ENCODE measurements around the gene POMT2.

POMT2 gene

DNA sequence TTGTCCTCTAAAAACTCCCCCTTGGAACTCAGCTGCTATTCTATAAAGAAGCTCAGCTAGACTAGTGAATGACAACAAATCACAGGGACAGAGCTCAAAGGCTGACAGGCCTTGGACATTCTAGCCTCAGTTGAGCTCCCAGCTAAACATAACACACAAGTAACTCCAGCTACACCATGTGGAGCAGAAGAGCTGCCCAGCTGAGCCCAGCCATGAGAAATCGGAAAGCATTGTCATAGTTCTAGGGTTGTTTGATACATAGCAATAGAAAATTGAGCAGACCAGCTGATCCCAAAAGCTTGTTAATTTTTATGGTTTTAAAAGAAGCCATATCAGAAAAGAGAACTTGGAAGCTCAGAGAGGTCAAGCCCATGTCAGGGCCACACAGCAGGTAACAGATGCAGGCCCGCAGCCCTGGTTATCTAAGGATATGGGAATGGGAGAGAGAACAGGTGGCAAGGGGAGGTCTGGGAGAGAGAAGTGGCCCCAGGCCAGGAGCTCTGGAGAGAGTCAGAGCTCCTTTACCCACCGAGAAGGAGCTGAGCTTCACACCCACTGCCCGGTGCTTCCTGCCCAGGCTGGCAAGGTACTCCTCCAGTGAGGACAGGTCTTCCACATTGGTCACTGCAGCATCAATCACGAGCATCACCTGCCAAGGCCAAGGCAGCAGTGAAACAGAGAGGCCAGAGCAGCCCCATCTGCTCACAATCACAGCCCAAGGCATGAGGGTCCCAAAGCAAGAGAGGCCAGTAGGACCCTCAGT, 52.6 kb downstream of the POMT2 start:
- Histone ChIP-seq H3K4me3 (ENCODE audit: low read length) (no peak overlapping the region), H3K9me3 (ENCODE audit: control insufficient read depth, insufficient read depth, low read length) (no peaks in the 10 kb centered on the region), H3K79me2 (ENCODE audit: control insufficient read depth, low read length) (no peaks in the 10 kb centered on the region), H3K27ac (ENCODE audit: low read depth, low read length) (no peak overlapping the region), H3K36me3 (ENCODE audit: control insufficient read depth, low read length) (no peaks in the 10 kb centered on the region), H3F3A (ENCODE audit: control insufficient read depth, insufficient read depth) (no peaks in the 10 kb centered on the region), H4K20me1 (ENCODE audit: control insufficient read depth, insufficient read depth, low read depth, low read length) (no peaks in the 10 kb centered on the region), H3K9me2 (replicated peaks; ENCODE audit: control insufficient read depth, low read length) (no peaks in the 10 kb centered on the region), H3K4me1 (ENCODE audit: control insufficient read depth, low read length) (peaks cover 20% of the 10 kb centered on the region), H3K4me2 (ENCODE audit: low read length) (no peak overlapping the region), H3K27me3 (ENCODE audit: control insufficient read depth, low read length) (no peaks in the 10 kb centered on the region)
- TF ChIP-seq, protein P1, sequence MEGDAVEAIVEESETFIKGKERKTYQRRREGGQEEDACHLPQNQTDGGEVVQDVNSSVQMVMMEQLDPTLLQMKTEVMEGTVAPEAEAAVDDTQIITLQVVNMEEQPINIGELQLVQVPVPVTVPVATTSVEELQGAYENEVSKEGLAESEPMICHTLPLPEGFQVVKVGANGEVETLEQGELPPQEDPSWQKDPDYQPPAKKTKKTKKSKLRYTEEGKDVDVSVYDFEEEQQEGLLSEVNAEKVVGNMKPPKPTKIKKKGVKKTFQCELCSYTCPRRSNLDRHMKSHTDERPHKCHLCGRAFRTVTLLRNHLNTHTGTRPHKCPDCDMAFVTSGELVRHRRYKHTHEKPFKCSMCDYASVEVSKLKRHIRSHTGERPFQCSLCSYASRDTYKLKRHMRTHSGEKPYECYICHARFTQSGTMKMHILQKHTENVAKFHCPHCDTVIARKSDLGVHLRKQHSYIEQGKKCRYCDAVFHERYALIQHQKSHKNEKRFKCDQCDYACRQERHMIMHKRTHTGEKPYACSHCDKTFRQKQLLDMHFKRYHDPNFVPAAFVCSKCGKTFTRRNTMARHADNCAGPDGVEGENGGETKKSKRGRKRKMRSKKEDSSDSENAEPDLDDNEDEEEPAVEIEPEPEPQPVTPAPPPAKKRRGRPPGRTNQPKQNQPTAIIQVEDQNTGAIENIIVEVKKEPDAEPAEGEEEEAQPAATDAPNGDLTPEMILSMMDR (IDR thresholded peaks at IDR 0.05; ENCODE audit: low read depth, low read length, poor library complexity, severe bottlenecking): no peak
- no peak for TF ChIP-seq EZH2phosphoT487 (IDR thresholded peaks at IDR 0.05; ENCODE audit: borderline replicate concordance, low read length)

DNA sequence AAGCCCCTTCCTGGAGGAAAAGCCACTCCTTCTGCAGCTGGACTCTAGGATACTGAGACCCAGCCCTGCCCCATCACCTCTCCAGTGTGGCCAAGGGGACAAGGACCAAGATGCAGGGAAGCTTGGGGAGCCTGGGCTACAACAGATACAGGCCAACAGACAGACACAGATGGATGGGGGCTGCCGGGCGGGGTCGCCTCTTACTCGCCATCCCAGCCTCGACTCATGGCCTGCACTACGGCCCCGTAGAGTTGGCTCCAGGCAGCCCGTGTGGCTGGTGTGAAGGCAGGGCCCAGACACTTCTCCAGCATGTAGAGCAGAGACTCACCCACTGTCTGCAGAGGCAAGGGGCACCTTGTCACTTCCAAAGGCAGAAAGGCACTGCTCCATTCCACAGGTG, 54.3 kb downstream of the POMT2 start:
- Histone ChIP-seq H3K4me2 (ENCODE audit: low read length) (no peak overlapping the region), H3K9me3 (ENCODE audit: control insufficient read depth, insufficient read depth, low read length) (no peaks in the 10 kb centered on the region), H3K79me2 (ENCODE audit: control insufficient read depth, low read length) (no peaks in the 10 kb centered on the region), H3K36me3 (ENCODE audit: control insufficient read depth, low read length) (no peaks in the 10 kb centered on the region), H3K27me3 (ENCODE audit: control insufficient read depth, low read length) (no peaks in the 10 kb centered on the region), H3K4me3 (ENCODE audit: low read length) (no peak overlapping the region), H3F3A (ENCODE audit: control insufficient read depth, insufficient read depth) (no peaks in the 10 kb centered on the region), H3K27ac (ENCODE audit: low read depth, low read length) (no peak overlapping the region), H3K9me2 (replicated peaks; ENCODE audit: control insufficient read depth, low read length) (no peaks in the 10 kb centered on the region), H4K20me1 (ENCODE audit: control insufficient read depth, insufficient read depth, low read depth, low read length) (no peaks in the 10 kb centered on the region), H3K4me1 (ENCODE audit: control insufficient read depth, low read length) (peaks cover 15% of the 10 kb centered on the region)
- TF ChIP-seq, protein P1 (IDR thresholded peaks at IDR 0.05; ENCODE audit: low read depth, low read length, poor library complexity, severe bottlenecking): no peak

DNA sequence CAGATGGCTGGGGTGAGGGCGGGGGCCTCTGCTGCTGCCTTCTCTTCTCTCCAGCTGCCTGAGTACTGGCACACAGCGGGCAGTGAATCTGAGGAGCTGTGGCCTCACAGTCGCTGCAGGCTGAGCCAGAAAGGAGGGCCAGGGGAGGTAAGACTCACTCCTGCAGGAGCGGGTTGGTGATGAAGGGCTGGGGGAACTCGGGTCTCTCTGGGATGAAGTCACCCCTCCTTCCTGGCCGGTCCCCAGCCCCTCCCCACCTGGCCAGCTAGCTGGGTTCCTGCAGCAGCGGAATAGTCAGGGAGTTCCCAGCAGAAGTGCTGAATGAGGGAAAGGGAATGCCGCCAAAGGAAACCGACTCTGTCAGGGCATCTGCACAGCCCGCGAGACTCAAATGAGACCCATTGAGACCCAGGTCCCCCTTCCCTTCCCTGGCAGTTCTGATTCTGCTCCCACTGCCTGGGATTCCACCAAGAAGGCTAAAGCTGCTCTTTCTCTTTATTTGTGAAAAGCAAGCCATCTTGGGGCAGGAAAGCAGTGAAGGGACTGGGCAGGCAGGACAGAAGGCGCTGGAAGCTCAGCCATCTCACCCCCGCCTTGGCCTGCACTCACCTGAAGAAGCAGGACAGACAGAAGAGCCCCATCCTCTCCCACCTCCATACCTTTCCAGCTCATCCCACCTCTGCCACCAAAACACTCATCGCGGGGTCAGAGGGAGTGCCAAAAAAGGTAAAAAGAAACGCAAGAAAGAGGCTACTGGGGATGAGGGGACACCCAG, 54.9 kb downstream of the POMT2 start:
- Histone ChIP-seq H3K27me3 (ENCODE audit: control insufficient read depth, low read length) (no peaks in the 10 kb centered on the region), H3K4me1 (ENCODE audit: control insufficient read depth, low read length) (peaks cover 15% of the 10 kb centered on the region), H3K9me2 (replicated peaks; ENCODE audit: control insufficient read depth, low read length) (no peaks in the 10 kb centered on the region), H3K36me3 (ENCODE audit: control insufficient read depth, low read length) (no peaks in the 10 kb centered on the region), H3F3A (ENCODE audit: control insufficient read depth, insufficient read depth) (no peaks in the 10 kb centered on the region), H3K4me2 (ENCODE audit: low read length) (no peak overlapping the region), H3K9me3 (ENCODE audit: control insufficient read depth, insufficient read depth, low read length) (no peaks in the 10 kb centered on the region), H3K79me2 (ENCODE audit: control insufficient read depth, low read length) (no peaks in the 10 kb centered on the region), H4K20me1 (ENCODE audit: control insufficient read depth, insufficient read depth, low read depth, low read length) (no peaks in the 10 kb centered on the region), H3K4me3 (ENCODE audit: low read length) (no peak overlapping the region), H3K27ac (ENCODE audit: low read depth, low read length) (no peak overlapping the region)
- TF ChIP-seq EZH2phosphoT487 (IDR thresholded peaks at IDR 0.05; ENCODE audit: borderline replicate concordance, low read length): no peak
- TF ChIP-seq, protein P1 (IDR thresholded peaks at IDR 0.05; ENCODE audit: low read depth, low read length, poor library complexity, severe bottlenecking): no peak
